GM18867 (cell line): ENCODE results near the gene ELL.
"Not testable (repeated sequence)": the region's sequence is repeated elsewhere in the genome, so short reads cannot be mapped to it uniquely, and the experiment has no call there.

Experiments used
- ATAC-seq: cut with Tn5 transposase; IDR thresholded peaks from one replicate; pipeline ENCODE4 v1.9.1; 2021; ENCODE audit warnings: mild to moderate bottlenecking, moderate library complexity; ENCODE audit not compliant: unreplicated experiment

ELL gene

GRCh38 chr19:18521692-18522123 lies at the start of gene ELL:
TSS of gene ELL (minus strand) at chr19:18522070. CDS start at chr19:18522055, 15 bp downstream.
- no peak for ATAC-seq

- ATAC-seq: no peak
Observed at GRCh38 chr19:18568367-18568766, 46.5 kb upstream of the ELL start.

GRCh38 chr19:18566953-18567352 lies 45.1 kb upstream of the ELL start:
- ATAC-seq: no peak

- no peak for ATAC-seq
Observed at GRCh38 chr19:18562086-18562485, 40.2 kb upstream of the ELL start.

- no peak for ATAC-seq
Observed at GRCh38 chr19:18559685-18560084, 37.8 kb upstream of the ELL start.

GRCh38 chr19:18558604-18559003 lies 36.7 kb upstream of the ELL start:
- ATAC-seq: no peak

- no peak for ATAC-seq
Observed at GRCh38 chr19:18558202-18558555, 36.3 kb upstream of the ELL start.

GRCh38 chr19:18557411-18558201 lies 35.7 kb upstream of the ELL start, which contains the start of gene KXD1:
TSS of gene KXD1 (plus strand) at chr19:18557870. CDS start at chr19:18562057, 4,187 bp downstream.
- peak; percentile 92 for ATAC-seq

GRCh38 chr19:18551631-18552030 lies 29.8 kb upstream of the ELL start:
- no peak for ATAC-seq

- ATAC-seq: peak; percentile 50
Observed at GRCh38 chr19:18543814-18544475, 22.1 kb upstream of the ELL start.

GRCh38 chr19:18542941-18543813 lies 21.3 kb upstream of the ELL start, which contains the start of gene FKBP8:
TSS of gene FKBP8 (minus strand) at chr19:18543573. CDS start at chr19:18541970, 1,603 bp downstream.
- peak; percentile 89 for ATAC-seq

- no peak for ATAC-seq
Observed at GRCh38 chr19:18541992-18542940, 20.4 kb upstream of the ELL start.

GRCh38 chr19:18541258-18541991 lies 19.6 kb upstream of the ELL start:
- ATAC-seq: no peak

GRCh38 chr19:18540200-18540599 lies 18.3 kb upstream of the ELL start:
- not testable (repeated sequence) for ATAC-seq

GRCh38 chr19:18539372-18539771 lies 17.5 kb upstream of the ELL start:
- no peak for ATAC-seq

- ATAC-seq: no peak
Observed at GRCh38 chr19:18538115-18538514, 16.2 kb upstream of the ELL start.

GRCh38 chr19:18537431-18537830 lies 15.6 kb upstream of the ELL start:
- ATAC-seq: no peak

GRCh38 chr19:18536475-18536874 lies 14.6 kb upstream of the ELL start:
- ATAC-seq: no peak

GRCh38 chr19:18533058-18533457 lies 11.2 kb upstream of the ELL start:
- ATAC-seq: no peak
